ENCODE results near the gene PNKD.
A peak's percentile ranks its signal among the peaks of the same experiment; 100 is the strongest.
"Not testable (repeated sequence)": the region's sequence is repeated elsewhere in the genome, so short reads cannot be mapped to it uniquely, and the experiment has no call there.

The PNKD gene

DNA sequence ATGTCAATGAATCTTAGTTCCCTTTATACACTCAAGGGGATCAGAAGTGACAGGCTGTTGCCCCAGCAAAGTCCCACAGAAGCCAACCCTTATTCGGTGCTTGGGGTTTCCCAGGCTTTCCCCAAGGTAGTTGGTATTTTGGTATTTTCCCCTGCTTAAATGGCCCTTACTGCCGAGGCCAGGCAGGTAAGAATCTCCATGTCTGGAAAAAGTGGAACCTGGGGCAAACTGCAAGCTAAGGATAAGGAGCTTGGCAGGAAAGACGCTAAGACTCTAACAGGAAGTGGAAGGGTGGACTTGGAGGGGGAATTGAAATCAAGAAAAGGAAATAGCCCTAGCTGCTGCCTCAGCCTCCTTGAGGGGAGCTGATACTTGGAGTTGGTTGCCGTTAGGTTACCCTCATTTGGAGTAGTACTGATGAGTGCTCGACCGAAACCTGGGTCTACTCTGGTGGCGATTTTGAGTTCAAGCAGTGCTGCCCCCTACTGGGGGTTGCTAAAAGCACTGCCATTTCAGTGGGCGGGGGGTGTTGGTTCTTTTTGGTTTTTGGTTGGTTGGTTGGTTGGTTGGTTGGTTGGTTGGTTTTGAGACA, 12.8 kb upstream of the PNKD start:
- peak; percentile 80 for DNase-seq

GRCh38 chr2:218259099-218259961, 11.0 kb upstream of the PNKD start:
- DNase-seq: no peak

DNA sequence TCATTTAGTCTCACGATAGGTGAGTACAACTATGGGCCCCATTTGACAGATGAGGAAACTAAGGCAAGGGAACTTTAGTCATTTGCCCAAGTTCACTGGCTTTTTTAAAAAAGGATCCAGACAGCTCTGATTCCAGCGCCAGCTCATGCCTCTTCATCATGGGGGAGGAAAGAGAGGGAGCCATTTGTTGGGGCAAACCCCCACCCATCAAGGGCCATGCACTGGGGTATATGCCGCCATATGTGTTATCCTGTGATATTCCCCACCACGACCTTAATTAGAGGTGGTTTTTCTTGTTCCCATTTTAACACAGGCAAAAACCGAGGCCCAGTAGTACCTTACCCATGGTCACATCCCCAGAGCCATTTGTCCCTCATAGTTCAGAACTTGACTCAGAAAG, 10.2 kb upstream of the PNKD start:
- DNase-seq: no peak

- no peak for DNase-seq
These were observed 9.4 kb upstream of the PNKD start, which contains the start of gene GPBAR1 for GRCh38 chr2:218260742-218261422. TSS of gene GPBAR1 (plus strand) at chr2:218261015. CDS start at chr2:218262725, 1,710 bp downstream.

- DNase-seq: no peak
These were observed 8.7 kb upstream of the PNKD start for GRCh38 chr2:218261423-218262236.

- no peak for DNase-seq
These were observed 8.1 kb upstream of the PNKD start for GRCh38 chr2:218262237-218262600.

DNA sequence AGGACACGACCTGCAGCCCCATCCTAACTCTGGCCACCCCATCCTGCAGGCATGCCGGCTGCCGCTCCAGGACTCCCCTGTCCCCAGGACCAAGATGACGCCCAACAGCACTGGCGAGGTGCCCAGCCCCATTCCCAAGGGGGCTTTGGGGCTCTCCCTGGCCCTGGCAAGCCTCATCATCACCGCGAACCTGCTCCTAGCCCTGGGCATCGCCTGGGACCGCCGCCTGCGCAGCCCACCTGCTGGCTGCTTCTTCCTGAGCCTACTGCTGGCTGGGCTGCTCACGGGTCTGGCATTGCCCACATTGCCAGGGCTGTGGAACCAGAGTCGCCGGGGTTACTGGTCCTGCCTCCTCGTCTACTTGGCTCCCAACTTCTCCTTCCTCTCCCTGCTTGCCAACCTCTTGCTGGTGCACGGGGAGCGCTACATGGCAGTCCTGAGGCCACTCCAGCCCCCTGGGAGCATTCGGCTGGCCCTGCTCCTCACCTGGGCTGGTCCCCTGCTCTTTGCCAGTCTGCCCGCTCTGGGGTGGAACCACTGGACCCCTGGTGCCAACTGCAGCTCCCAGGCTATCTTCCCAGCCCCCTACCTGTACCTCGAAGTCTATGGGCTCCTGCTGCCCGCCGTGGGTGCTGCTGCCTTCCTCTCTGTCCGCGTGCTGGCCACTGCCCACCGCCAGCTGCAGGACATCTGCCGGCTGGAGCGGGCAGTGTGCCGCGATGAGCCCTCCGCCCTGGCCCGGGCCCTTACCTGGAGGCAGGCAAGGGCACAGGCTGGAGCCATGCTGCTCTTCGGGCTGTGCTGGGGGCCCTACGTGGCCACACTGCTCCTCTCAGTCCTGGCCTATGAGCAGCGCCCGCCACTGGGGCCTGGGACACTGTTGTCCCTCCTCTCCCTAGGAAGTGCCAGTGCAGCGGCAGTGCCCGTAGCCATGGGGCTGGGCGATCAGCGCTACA, 7.4 kb upstream of the PNKD start:
- DNase-seq: no peak

- no peak for DNase-seq
These were observed 6.3 kb upstream of the PNKD start for GRCh38 chr2:218263817-218264641.

DNA sequence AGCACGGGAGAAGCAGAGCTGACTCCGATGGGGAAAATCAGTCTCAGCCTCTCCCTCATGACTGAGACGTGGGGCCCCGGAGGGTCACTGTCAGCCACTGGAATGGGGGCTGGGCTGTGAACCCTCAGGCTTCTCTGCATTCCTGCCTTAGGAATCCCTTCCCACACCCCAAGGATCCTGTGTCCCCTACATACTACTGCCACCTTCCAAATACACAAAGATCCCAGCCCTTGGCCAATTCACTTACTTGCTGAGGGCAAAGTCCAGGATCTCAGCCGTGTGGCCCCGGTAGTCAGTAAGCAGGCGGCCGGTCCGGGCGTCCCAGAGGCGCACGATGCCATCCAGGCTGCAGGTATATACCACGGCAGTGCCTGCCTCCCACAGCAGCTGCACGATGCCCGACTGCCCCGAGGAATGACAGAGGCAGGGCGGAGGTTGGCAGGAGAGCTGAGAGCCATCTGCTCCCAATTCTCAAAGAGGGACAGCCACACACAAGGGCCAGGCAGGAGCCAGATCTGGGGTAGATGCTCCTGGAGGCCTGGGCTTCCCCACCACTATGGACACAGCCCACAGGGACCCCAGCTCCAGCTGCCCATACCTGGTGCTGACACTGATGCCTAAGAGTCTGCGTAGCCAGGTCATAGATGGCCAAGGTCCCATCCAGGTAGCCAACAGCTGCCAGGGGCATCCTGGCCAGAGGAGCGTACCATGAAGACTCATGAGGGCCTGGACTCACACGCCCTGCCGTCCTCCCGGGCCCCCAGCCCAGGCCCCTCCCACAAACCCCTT, 5.4 kb upstream of the PNKD start:
- no peak for DNase-seq

GRCh38 chr2:218265626-218266025, 4.7 kb upstream of the PNKD start:
- DNase-seq: no peak

- no peak for DNase-seq
These were observed 3.9 kb upstream of the PNKD start for GRCh38 chr2:218266316-218266979.

DNA sequence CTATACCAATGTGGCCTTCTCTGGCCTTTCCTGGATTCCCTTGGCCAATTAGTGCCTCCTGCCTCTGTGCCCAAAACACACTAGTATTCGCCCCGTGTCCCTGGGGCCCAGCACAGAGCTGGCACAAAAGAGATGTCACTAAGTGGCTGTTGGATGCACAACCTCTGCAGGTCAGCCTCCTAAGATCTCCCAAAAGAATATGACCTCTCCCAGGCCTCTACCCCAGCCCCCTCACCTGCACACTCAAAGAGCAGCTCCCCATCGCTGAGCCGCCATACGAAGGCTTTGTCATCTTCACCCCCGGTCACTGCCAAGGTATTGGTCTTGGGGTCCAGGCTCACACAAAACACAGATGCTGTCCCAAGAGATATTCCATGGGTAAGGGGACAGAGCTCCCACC, 3.1 kb upstream of the PNKD start:
- DNase-seq: no peak

DNA sequence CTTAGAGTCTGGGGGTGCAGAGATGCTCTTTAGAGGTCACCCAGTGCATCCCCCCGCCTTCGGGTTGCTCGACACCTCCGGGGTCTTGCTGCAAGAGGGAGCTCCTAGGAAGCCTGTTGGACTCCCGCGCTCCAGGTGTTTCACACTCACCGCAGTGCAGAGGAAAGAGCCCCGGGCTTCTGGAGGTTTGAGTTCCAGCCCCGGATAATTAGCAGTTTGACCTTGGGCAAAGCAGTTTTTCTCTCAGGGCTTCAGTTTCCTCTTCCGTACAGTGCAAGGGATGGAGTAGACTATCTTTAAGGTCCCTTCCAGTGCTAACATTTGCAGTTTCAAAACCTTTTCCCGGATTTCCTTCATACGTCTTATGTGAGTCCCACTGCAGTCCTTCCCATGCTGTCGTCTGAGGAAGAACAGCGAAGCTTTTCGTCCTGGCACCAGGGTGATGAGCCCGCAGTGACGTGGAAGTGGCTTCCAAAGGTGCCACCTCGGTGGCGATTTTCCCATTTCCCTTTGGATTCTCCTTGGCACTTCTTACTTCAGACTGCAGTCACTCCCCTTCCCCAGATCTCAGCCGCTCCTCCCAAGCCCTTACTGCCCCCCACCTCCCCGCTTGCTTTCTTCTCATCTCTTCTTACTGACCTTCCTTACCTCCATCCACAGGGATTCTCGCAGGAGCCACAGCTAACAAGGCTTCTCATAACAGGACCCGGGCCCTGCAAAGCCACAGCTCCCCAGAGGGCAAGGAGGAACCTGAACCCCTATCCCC, 585 bp downstream of the PNKD start:
- DNase-seq: no peak

DNA sequence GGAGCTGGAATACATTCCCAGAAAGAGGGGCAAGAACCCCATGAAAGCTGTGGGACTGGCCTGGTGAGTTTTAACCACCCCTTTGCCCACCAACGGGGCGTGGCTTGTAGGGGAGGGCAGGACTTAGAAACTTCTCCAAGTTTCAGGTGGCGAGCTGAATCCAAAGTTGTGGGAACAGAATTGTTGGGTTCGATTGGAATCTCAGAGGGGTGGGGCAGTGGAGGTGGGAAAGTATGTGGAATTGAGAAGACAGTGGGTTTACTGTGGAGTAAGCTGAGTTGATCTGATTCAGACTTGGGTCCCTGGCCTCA, 1.1 kb downstream of the PNKD start:
- no peak for DNase-seq

- no peak for DNase-seq
These were observed 1.7 kb downstream of the PNKD start for GRCh38 chr2:218271865-218272530.

DNA sequence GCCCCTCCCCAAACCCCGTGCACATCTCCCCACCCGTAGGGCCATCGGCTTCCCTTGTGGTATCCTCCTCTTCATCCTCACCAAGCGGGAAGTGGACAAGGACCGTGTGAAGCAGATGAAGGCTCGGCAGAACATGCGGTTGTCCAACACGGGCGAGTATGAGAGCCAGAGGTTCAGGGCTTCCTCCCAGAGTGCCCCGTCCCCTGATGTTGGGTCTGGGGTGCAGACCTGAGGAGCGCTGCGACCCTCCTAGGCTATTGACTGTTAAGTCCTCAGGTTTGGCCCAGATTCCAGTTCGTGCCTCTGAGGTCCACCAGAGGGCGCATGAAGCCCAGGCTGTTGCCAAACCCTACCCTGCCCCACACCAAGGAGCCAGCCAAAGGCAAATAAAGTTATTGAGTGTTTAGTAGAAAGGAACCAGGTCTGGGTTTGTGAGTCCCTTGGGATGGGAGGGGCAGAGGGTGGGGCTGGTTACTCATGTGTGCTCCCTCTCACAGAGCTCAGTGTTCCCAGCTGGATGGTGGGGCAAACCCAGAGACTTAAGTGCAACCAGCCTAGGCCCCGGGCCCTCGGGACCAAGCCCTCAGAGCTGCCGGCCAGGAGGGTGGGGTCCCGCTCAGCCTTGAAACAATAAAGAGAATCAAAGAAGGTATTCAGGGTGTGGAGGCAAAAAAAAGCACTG, 2.4 kb downstream of the PNKD start:
- peak; percentile 83 for DNase-seq

DNA sequence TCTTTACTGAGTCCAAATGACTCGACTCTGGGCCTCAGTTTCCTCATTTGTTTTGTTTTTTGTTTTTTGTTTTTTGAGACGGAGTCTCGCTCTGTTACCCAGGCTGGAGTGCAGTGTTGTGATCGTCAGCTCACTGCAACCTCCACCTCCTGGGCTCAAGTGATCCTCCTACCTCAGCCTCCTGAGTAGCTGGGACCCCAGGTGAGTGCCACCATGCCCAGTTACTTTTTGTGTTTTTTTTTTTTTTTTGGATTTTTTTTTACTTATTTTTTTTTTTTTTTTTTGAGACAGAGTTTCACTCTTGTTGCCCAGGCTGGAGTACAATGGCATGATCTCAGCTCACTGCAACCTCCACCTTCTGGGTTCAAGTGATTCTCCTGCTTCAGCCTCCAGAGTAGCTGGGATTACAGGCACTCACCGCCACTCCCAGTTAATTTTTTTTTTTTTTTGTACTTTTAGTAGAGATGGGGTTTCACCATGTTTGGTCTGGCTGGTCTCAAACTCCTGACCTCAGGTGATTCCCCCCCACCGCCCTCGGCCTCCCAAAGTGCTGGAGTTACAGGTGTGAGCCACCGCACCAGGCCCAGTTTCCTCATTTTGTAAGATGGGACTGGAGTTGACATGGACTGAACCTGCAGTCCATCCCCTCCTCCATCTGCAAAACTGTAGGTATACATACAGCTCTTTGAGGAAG, 3.0 kb downstream of the PNKD start:
- DNase-seq: not testable (repeated sequence)
